Activated T-cell treated with anti-CD3 and anti-CD28 coated beads, Interleukin-2, amount 50 U/mL, for 72 hours (primary cell): ENCODE results near the gene STEAP2. TPM values are rescaled to one million over a fixed set of nuclear protein-coding genes. Genes with fewer than 3 reads are reported as not detected.
A peak's percentile ranks its signal among the peaks of the same experiment; 100 is the strongest.
"Not testable (repeated sequence)": the region's sequence is repeated elsewhere in the genome, so short reads cannot be mapped to it uniquely, and the experiment has no call there.

Experiments used
- ATAC-seq, 2 donors: fragments of 150-1000 bp; cut with Tn5 transposase; replicated peaks in 1 of 2; 2 replicates each; pipeline ENCODE4 v1.10.0; 2021; ENCODE audit warnings: moderate library complexity in 2 of 2, mild to moderate bottlenecking in 1 of 2
- DNase-seq, 2 donors: peaks; one replicate each; pipeline ENCODE4 v3.0.0; 2021 to 2022; ENCODE audit warnings: mixed read lengths in 1 of 2
- H3K27ac Mint-ChIP-seq: one replicate; pipeline ENCODE4 v1.8.0; 2022; ENCODE audit warnings: mild to moderate bottlenecking, moderate library complexity, mixed read lengths
- H3K27me3 Mint-ChIP-seq: one replicate; pipeline ENCODE4 v1.8.0; 2022; ENCODE audit warnings: low read depth, mixed read lengths
- H3K36me3 Mint-ChIP-seq, 2 donors: one replicate each; pipeline ENCODE4 v1.8.0; 2022; ENCODE audit warnings: mixed read lengths in 2 of 2, mild to moderate bottlenecking in 1 of 2; ENCODE audit not compliant: insufficient read depth in 2 of 2
- H3K4me1 Mint-ChIP-seq: one replicate; pipeline ENCODE4 v1.8.0; 2022; ENCODE audit warnings: low read depth, mixed read lengths
- H3K4me3 Mint-ChIP-seq, 2 donors: one replicate each; pipeline ENCODE4 v1.8.0; 2022; ENCODE audit warnings: mild to moderate bottlenecking in 2 of 2, mixed read lengths in 2 of 2, moderate library complexity in 2 of 2
- H3K9me3 Mint-ChIP-seq, 2 donors: one replicate each; pipeline ENCODE4 v1.8.0; 2022; ENCODE audit warnings: mixed read lengths in 2 of 2
- total RNA-seq, 2 donors: library from RNA; stranded (reverse); gene quantifications; one replicate each; pipeline ENCODE4 v1.2.3, GENCODE V29; 2022

STEAP2 gene
- total RNA-seq, 2 donors from 2014 or later: not detected

- H3K36me3 Mint-ChIP-seq: peaks cover 2 to 7% of the 10 kb centered on the region in 2 donors
- peaks cover 34% of the 10 kb centered on the region for H3K4me1 Mint-ChIP-seq
- H3K27me3 Mint-ChIP-seq: peaks cover 21% of the 10 kb centered on the region
- peak overlapping the region; percentile 59 to 70 for H3K4me3 Mint-ChIP-seq
- DNase-seq (no peak), ATAC-seq (no peak)
- peak overlapping the region; percentile 13 for H3K27ac Mint-ChIP-seq
- H3K9me3 Mint-ChIP-seq: peaks cover 4% of the 10 kb centered on the region in 2 donors
These were observed 31.4 kb upstream of the STEAP2 start for GRCh38 chr7:90180011-90180585.

- peak overlapping the region; percentile 59 to 70 for H3K4me3 Mint-ChIP-seq
- H3K27ac Mint-ChIP-seq: peak overlapping the region; percentile 13
These were observed 30.9 kb upstream of the STEAP2 start for GRCh38 chr7:90180649-90181048.

GRCh38 chr7:90181485-90181884 lies 30.1 kb upstream of the STEAP2 start:
- Mint-ChIP-seq H3K27me3 (peaks cover 21% of the 10 kb centered on the region), H3K36me3 (peaks cover 5 to 7% of the 10 kb centered on the region in 2 donors), H3K9me3 (peaks cover 6% of the 10 kb centered on the region in 2 donors), H3K4me1 (peaks cover 34% of the 10 kb centered on the region), H3K27ac (no peak overlapping the region), H3K4me3 (no peak overlapping the region)
- ATAC-seq (no peak), DNase-seq (no peak)

More at GRCh38 chr7:90180649-90181048, 30.9 kb upstream of the STEAP2 start:
- H3K36me3 Mint-ChIP-seq: peaks cover 2 to 7% of the 10 kb centered on the region in 2 donors
- H3K9me3 Mint-ChIP-seq: peaks cover 4% of the 10 kb centered on the region in 2 donors
- H3K4me1 Mint-ChIP-seq: peaks cover 34% of the 10 kb centered on the region
- peaks cover 21% of the 10 kb centered on the region for H3K27me3 Mint-ChIP-seq
- DNase-seq (no peak), ATAC-seq (no peak)

GRCh38 chr7:90186290-90186689 lies 25.2 kb upstream of the STEAP2 start:
- H3K36me3 Mint-ChIP-seq: peaks cover 5 to 10% of the 10 kb centered on the region in 2 donors
- peaks cover 21% of the 10 kb centered on the region for H3K27me3 Mint-ChIP-seq
- not testable (repeated sequence) for H3K9me3 Mint-ChIP-seq, H3K4me1 Mint-ChIP-seq, H3K4me3 Mint-ChIP-seq, DNase-seq, H3K27ac Mint-ChIP-seq, ATAC-seq

- peaks cover 3 to 10% of the 10 kb centered on the region in 2 donors for H3K9me3 Mint-ChIP-seq
- ATAC-seq (no peak), DNase-seq (no peak)
- no peak overlapping the region for H3K27ac Mint-ChIP-seq
- H3K27me3 Mint-ChIP-seq: peaks cover 9% of the 10 kb centered on the region
- H3K4me3 Mint-ChIP-seq: no peak overlapping the region
- peaks cover 2 to 8% of the 10 kb centered on the region in 2 donors for H3K36me3 Mint-ChIP-seq
- peaks cover 5% of the 10 kb centered on the region for H3K4me1 Mint-ChIP-seq
These were observed 24.0 kb upstream of the STEAP2 start for GRCh38 chr7:90187507-90188050.

- ATAC-seq (no peak), DNase-seq (no peak)
- H3K4me1 Mint-ChIP-seq: peaks cover 5% of the 10 kb centered on the region
- H3K27me3 Mint-ChIP-seq: peaks cover 2% of the 10 kb centered on the region
- peaks cover 2 to 10% of the 10 kb centered on the region in 2 donors for H3K36me3 Mint-ChIP-seq
- no peak overlapping the region for H3K4me3 Mint-ChIP-seq
- H3K27ac Mint-ChIP-seq: no peak overlapping the region
- peaks cover 3 to 10% of the 10 kb centered on the region in 2 donors for H3K9me3 Mint-ChIP-seq
These were observed 23.3 kb upstream of the STEAP2 start for GRCh38 chr7:90188281-90188680.

GRCh38 chr7:90190995-90191394 lies 20.5 kb upstream of the STEAP2 start:
- Mint-ChIP-seq H3K9me3 (peaks cover 0 to 10% of the 10 kb centered on the region in 2 donors), H3K36me3 (peaks cover 0 to 10% of the 10 kb centered on the region in 2 donors), H3K4me3 (no peak overlapping the region), H3K27ac (no peak overlapping the region), H3K4me1 (peaks cover 5% of the 10 kb centered on the region), H3K27me3 (no peaks in the 10 kb centered on the region)
- no peak for DNase-seq
- no peak for ATAC-seq

- Mint-ChIP-seq H3K4me1 (peaks cover 5% of the 10 kb centered on the region), H3K9me3 (peaks cover 0 to 10% of the 10 kb centered on the region in 2 donors), H3K27ac (no peak overlapping the region), H3K27me3 (no peaks in the 10 kb centered on the region), H3K4me3 (no peak overlapping the region), H3K36me3 (peaks cover 0 to 12% of the 10 kb centered on the region in 2 donors)
- DNase-seq: no peak
- ATAC-seq: no peak
These were observed 19.9 kb upstream of the STEAP2 start for GRCh38 chr7:90191648-90192047.

GRCh38 chr7:90192876-90193750 lies 18.4 kb upstream of the STEAP2 start:
- Mint-ChIP-seq H3K4me3 (no peak overlapping the region), H3K9me3 (peaks cover 0 to 10% of the 10 kb centered on the region in 2 donors), H3K27me3 (no peaks in the 10 kb centered on the region), H3K27ac (no peak overlapping the region), H3K36me3 (peaks cover 0 to 12% of the 10 kb centered on the region in 2 donors), H3K4me1 (peaks cover 4% of the 10 kb centered on the region)
- no peak for DNase-seq
- ATAC-seq: no peak

GRCh38 chr7:90194911-90195809 lies 16.4 kb upstream of the STEAP2 start:
- ATAC-seq (no peak), DNase-seq (no peak)
- Mint-ChIP-seq H3K27me3 (no peaks in the 10 kb centered on the region), H3K4me1 (no peaks in the 10 kb centered on the region), H3K9me3 (peaks cover 0 to 10% of the 10 kb centered on the region in 2 donors), H3K36me3 (peaks cover 0 to 9% of the 10 kb centered on the region in 2 donors), H3K27ac (no peak overlapping the region), H3K4me3 (no peak overlapping the region)

GRCh38 chr7:90201500-90202195 lies 9.9 kb upstream of the STEAP2 start:
- ATAC-seq: no peak
- H3K27ac Mint-ChIP-seq: no peak overlapping the region

GRCh38 chr7:90207956-90208355 lies 3.6 kb upstream of the STEAP2 start:
- H3K4me3 Mint-ChIP-seq: no peak overlapping the region

More at GRCh38 chr7:90201500-90202195, 9.9 kb upstream of the STEAP2 start:
- H3K36me3 Mint-ChIP-seq: no peaks in the 10 kb centered on the region
- peaks cover 15% of the 10 kb centered on the region for H3K27me3 Mint-ChIP-seq
- DNase-seq: no peak
- H3K4me3 Mint-ChIP-seq: no peak overlapping the region
- peaks cover 0 to 2% of the 10 kb centered on the region in 2 donors for H3K9me3 Mint-ChIP-seq
- H3K4me1 Mint-ChIP-seq: no peaks in the 10 kb centered on the region

More at GRCh38 chr7:90207956-90208355, 3.6 kb upstream of the STEAP2 start:
- Mint-ChIP-seq H3K4me1 (peaks cover 9% of the 10 kb centered on the region), H3K9me3 (peaks cover 0 to 2% of the 10 kb centered on the region in 2 donors), H3K27me3 (peaks cover 31% of the 10 kb centered on the region), H3K27ac (no peak overlapping the region), H3K36me3 (no peaks in the 10 kb centered on the region)
- DNase-seq: no peak
- no peak for ATAC-seq
